ENCODE results near the gene CNTFR. TPM values are rescaled to one million over a fixed set of nuclear protein-coding genes. Genes with fewer than 3 reads are reported as not detected.

CNTFR gene
- total RNA-seq, 1 donor from 2014 or later = 4.7 TPM

- TF ChIP-seq CTCF (IDR thresholded peaks at IDR 0.05) = no peak
- no peak for DNase-seq (ENCODE audit: low spot score in 2 of 2)
- Histone ChIP-seq H3K27ac (no peak overlapping the region), H3K27me3 (no peaks in the 10 kb centered on the region), H3K4me1 (no peaks in the 10 kb centered on the region), H3K9me3 (no peaks in the 10 kb centered on the region), H3K4me3 (no peak overlapping the region), H3K36me3 (no peaks in the 10 kb centered on the region)
- intact Hi-C loops (cut with DNase I) = no loop called here
Measured at GRCh38 chr9:34556949-34557348, 32.6 kb downstream of the CNTFR start.

- no peak for DNase-seq (ENCODE audit: low spot score in 2 of 2)
- H3K36me3 ChIP-seq = no peaks in the 10 kb centered on the region
- no peak for TF ChIP-seq CTCF (IDR thresholded peaks at IDR 0.05)
Measured at GRCh38 chr9:34555936-34556525, 33.5 kb downstream of the CNTFR start.

GRCh38 chr9:34555500-34555899 lies 34.0 kb downstream of the CNTFR start:
- Histone ChIP-seq H3K27me3 (no peaks in the 10 kb centered on the region), H3K4me1 (no peaks in the 10 kb centered on the region), H3K4me3 (no peak overlapping the region), H3K27ac (no peak overlapping the region), H3K36me3 (no peaks in the 10 kb centered on the region), H3K9me3 (no peaks in the 10 kb centered on the region)
- TF ChIP-seq CTCF (IDR thresholded peaks at IDR 0.05) = no peak
- no peak for DNase-seq (ENCODE audit: low spot score in 2 of 2)
- intact Hi-C loops (cut with DNase I) = no loop called here

More at GRCh38 chr9:34555936-34556525, 33.5 kb downstream of the CNTFR start:
- Histone ChIP-seq H3K4me1 (no peaks in the 10 kb centered on the region), H3K9me3 (no peaks in the 10 kb centered on the region), H3K27ac (no peak overlapping the region), H3K27me3 (no peaks in the 10 kb centered on the region), H3K4me3 (no peak overlapping the region)
- intact Hi-C loops (cut with DNase I) = no loop called here

GRCh38 chr9:34555002-34555348 lies 34.5 kb downstream of the CNTFR start:
- Histone ChIP-seq H3K27me3 (no peaks in the 10 kb centered on the region), H3K36me3 (no peaks in the 10 kb centered on the region), H3K27ac (no peak overlapping the region), H3K9me3 (no peaks in the 10 kb centered on the region), H3K4me1 (no peaks in the 10 kb centered on the region), H3K4me3 (no peak overlapping the region)
- intact Hi-C loops (cut with DNase I) = no loop called here
- no peak for DNase-seq (ENCODE audit: low spot score in 2 of 2)
- TF ChIP-seq CTCF (IDR thresholded peaks at IDR 0.05) = no peak

GRCh38 chr9:34554211-34555001 lies 35.1 kb downstream of the CNTFR start:
- H3K4me1 ChIP-seq = no peaks in the 10 kb centered on the region
- DNase-seq (ENCODE audit: low spot score in 2 of 2) = no peak
- intact Hi-C loops (cut with DNase I) = no loop called here
- TF ChIP-seq CTCF (IDR thresholded peaks at IDR 0.05) = no peak
- no peak overlapping the region for H3K27ac ChIP-seq
- H3K36me3 ChIP-seq = no peaks in the 10 kb centered on the region
- H3K9me3 ChIP-seq = no peaks in the 10 kb centered on the region
- no peaks in the 10 kb centered on the region for H3K27me3 ChIP-seq
- H3K4me3 ChIP-seq = no peak overlapping the region
